Brain microvascular endothelial cell (primary cell): Measurements from ENCODE around the gene NTNG1.

Source experiments
- DNase-seq: peaks from one replicate; pipeline ENCODE4 v3.0.0-alpha.2; 2020
- H3K27ac ChIP-seq: fragments of 250-450 bp; sonication (Bioruptor Pico); 2 replicates; pipeline ENCODE4 v1.5.1; 2020; ENCODE audit warnings: mild to moderate bottlenecking, moderate library complexity
- H3K27me3 ChIP-seq: fragments of 250-450 bp; sonication (Bioruptor Pico); replicated peaks from 2 replicates; pipeline ENCODE4 v1.5.1; 2020; ENCODE audit warnings: mild to moderate bottlenecking
- H3K36me3 ChIP-seq: fragments of 250-450 bp; sonication (Bioruptor Pico); replicated peaks from 2 replicates; pipeline ENCODE4 v1.5.1; 2020; ENCODE audit warnings: mild to moderate bottlenecking
- H3K4me3 ChIP-seq: 2 replicates; pipeline ENCODE4 v1.5.1; 2011; ENCODE audit warnings: low read depth, mild to moderate bottlenecking, control low read depth, low read length, moderate library complexity
- in situ Hi-C: cut with HindIII; loops from 2 replicates; pipeline ENCODE4 v1.10.0; 2017; ENCODE audit warnings: low sequenced_read_pairs, low pct_ligation_motif_present
- TF ChIP-seq, protein P1 (sequence below): IDR thresholded peaks from 2 replicates; pipeline ENCODE4 v1.5.1; 2011; ENCODE audit warnings: low read depth, mild to moderate bottlenecking, moderate library complexity, low read length, control low read depth, inconsistent platforms; ENCODE audit errors: missing control alignments

NTNG1 gene

DNA sequence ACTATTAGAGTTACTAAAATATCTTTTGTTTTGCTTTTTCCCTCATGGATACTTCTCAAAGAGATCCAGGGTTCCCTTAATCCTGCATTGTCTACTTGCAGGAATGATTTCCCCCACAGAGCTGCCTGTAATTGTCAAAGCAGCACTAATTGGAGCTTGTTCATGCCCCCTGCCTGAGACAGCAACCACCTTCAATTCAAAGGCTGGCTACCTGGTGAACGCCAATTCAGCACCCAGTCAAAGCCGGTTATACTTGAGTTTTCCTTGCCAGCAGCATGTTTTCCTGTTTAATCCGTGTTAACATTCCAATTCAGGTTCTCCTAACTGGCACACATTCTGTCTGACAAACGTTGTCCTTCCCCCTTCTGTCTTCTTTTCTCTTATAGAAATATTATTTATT lies 382.9 kb downstream of the NTNG1 start:
- no peak overlapping the region for H3K27ac ChIP-seq
- H3K27me3 ChIP-seq = no peaks in the 10 kb centered on the region
- no peak for DNase-seq
- TF ChIP-seq, protein P1, sequence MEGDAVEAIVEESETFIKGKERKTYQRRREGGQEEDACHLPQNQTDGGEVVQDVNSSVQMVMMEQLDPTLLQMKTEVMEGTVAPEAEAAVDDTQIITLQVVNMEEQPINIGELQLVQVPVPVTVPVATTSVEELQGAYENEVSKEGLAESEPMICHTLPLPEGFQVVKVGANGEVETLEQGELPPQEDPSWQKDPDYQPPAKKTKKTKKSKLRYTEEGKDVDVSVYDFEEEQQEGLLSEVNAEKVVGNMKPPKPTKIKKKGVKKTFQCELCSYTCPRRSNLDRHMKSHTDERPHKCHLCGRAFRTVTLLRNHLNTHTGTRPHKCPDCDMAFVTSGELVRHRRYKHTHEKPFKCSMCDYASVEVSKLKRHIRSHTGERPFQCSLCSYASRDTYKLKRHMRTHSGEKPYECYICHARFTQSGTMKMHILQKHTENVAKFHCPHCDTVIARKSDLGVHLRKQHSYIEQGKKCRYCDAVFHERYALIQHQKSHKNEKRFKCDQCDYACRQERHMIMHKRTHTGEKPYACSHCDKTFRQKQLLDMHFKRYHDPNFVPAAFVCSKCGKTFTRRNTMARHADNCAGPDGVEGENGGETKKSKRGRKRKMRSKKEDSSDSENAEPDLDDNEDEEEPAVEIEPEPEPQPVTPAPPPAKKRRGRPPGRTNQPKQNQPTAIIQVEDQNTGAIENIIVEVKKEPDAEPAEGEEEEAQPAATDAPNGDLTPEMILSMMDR = no peak
- no peak overlapping the region for H3K4me3 ChIP-seq
- in situ Hi-C loops = no loop called here
- no peaks in the 10 kb centered on the region for H3K36me3 ChIP-seq

DNA sequence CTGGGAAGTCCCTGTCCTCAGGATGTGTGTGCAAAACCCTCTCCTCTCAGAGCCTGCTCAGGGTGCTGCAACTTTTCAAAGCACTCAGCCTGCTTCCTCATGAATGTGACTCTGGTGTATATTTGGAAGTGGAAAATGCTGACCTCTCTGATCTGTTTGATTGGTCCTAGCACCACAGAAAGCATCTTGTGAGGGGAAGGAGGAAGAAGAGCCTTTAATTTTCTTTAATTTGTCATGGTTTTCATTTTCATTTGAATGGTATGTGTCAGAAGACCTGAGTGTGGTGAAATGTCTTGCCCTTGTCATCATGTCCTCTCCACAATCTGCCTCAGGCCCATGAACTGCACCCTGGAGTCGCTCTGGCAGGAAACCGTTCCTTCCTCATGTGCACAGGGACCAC lies 383.5 kb downstream of the NTNG1 start:
- Histone ChIP-seq H3K27ac (no peak overlapping the region), H3K27me3 (no peaks in the 10 kb centered on the region), H3K36me3 (no peaks in the 10 kb centered on the region), H3K4me3 (no peak overlapping the region)
- TF ChIP-seq, protein P1 = no peak
- in situ Hi-C loops = no loop called here
- no peak for DNase-seq

DNA sequence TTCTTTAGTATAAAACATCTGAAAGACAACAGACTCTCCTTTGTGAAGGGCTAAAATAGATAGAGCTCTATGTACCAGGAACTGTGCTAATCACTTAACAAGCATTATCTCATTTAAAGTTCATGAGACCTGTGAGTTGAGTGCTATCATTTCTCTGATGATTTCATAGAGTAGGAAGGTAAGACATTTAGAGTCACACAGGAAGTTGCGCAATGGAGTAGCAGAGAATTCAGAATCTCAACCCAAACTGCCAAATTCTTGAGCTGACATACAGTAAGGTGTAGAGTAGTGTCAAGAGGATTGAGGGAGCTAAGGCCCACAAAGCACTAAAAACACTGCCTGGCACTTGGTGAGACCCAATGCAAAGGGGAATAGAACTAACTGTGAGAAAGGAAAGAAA lies 384.3 kb downstream of the NTNG1 start:
- no peak for DNase-seq
- Histone ChIP-seq H3K27me3 (no peaks in the 10 kb centered on the region), H3K27ac (no peak overlapping the region), H3K4me3 (no peak overlapping the region), H3K36me3 (no peaks in the 10 kb centered on the region)
- TF ChIP-seq, protein P1 = no peak
- in situ Hi-C loops = no loop called here

DNA sequence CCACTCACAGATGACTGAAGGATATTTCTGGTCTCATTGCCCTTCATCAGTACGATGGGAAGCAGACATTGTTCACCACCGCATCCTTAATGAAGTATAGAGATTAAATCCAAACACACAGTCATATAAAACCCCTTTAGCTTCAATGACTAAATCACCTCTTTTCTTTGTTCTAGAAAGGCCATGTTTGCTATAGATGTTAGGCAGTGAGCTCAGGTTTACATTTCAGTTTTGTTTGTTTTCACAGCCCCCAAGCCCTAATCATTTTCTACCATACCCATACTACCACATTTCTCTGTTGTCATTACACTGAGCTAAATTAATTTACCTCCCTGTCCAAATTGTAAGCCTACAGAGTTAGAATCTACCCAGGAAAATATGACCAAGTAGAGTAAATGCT lies 385.1 kb downstream of the NTNG1 start:
- in situ Hi-C loops = no loop called here

DNA sequence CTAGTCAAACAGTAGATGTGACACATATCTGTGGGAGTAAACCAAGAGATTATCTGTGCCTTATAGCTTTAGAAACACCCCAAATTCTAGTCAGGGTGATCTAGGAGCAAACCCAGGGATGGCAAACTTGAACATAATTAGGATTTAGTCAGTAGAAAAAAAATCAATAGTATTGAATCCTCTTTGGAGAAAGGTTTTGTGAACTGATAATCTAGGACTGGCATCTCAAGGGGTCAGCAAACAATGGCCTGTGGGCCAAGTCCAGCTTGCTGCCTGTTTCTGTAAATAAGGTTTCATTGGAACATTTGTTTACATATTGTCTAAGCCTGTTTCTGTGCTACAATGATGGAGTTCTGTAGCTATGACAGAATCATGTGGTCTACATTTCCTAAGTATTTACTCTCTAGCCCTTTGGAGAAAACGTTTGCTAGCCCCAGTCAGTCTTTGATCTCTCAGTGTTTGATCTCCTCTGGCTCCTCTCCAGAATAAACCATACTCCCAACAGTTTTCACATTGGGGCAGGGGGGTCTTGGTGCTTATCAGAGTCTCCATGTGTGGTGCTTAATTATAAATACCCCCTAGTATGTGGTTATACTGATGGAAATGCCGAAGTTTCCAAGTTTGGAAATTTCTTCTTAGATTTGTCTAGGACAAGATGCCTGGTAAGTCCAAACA lies 385.8 kb downstream of the NTNG1 start:
- Histone ChIP-seq H3K27me3 (no peaks in the 10 kb centered on the region), H3K36me3 (no peaks in the 10 kb centered on the region), H3K4me3 (no peak overlapping the region), H3K27ac (no peak overlapping the region)
- DNase-seq = no peak
- TF ChIP-seq, protein P1 = no peak
- in situ Hi-C loops = no loop called here

More for the DNA sequence above, 385.1 kb downstream of the NTNG1 start:
- no peak overlapping the region for H3K4me3 ChIP-seq
- H3K36me3 ChIP-seq = no peaks in the 10 kb centered on the region
- no peak for DNase-seq
- H3K27ac ChIP-seq = no peak overlapping the region
- TF ChIP-seq, protein P1 = no peak
- no peaks in the 10 kb centered on the region for H3K27me3 ChIP-seq
